ENCODE data around the gene KRT3.
"Not testable (repeated sequence)": the region's sequence is repeated elsewhere in the genome, so short reads cannot be mapped to it uniquely, and the experiment has no call there.

Gene KRT3

GRCh38 chr12:52756281-52756960 is 39.5 kb downstream of the KRT3 start:
- no peak for DNase-seq

DNA sequence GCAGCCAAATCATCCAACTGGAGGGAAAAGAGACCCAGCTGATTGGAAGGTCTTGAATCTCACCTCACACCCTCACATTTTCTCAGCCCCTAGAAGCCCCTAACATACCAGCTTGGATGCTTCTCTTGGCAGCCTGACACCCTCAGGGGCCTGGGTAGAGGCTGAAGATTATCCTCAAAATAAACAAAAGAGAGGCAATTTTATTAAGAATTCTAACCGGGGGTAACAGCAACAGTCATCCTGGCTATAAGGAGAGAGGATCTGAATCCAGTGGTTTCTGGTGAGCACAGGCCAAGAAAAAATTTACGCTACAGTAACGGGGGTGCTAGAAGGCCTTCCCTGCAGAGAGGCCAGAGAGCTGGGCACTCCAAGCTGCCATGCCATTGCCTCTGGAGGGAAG is 40.4 kb downstream of the KRT3 start:
- no peak for DNase-seq

DNA sequence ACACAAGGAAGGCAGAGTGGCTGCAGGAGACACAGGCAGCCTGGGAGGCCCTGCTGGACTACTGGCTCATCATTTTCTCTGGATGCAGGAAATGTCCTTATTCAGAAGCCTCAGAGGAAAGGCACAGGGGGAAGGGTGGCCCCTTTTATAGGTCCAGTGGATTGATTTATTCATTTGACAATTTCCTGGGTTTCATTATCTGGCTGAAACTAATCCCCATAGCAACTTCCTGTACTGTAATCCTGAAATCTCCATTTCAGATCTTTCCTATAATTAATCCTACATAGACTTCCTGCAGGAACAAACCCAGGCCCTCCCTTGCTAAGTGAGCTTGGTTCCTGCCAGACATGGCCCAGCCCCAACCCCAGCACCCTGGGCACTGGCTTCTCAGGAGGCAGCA is 41.8 kb downstream of the KRT3 start:
- DNase-seq: no peak

- DNase-seq: no peak
These were observed 42.6 kb downstream of the KRT3 start for GRCh38 chr12:52753283-52753682.

- no peak for DNase-seq
These were observed 43.4 kb downstream of the KRT3 start for GRCh38 chr12:52752516-52752915.

- no peak for DNase-seq
These were observed 44.1 kb downstream of the KRT3 start for GRCh38 chr12:52751795-52752194.

- DNase-seq: not testable (repeated sequence)
These were observed 45.4 kb downstream of the KRT3 start for GRCh38 chr12:52750532-52750931.

DNA sequence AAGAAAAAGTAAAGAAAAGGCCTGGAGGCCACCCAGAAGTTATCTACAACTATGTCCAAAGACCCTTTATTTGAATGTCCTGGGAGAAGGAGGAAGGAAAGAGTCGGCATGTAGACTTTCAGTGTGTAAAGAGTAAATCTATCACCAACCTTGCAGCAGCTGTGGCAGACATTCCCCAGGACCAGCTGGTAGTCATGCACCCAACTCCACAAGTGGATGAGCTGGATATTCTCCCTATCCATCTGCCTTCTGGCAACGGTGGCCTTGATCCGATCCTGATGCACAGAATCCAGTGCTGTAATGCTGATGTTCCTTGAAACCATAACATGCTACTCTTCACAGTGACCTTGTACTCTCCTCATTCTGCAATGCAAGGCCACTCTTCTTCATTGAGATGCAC is 46.1 kb downstream of the KRT3 start:
- no peak for DNase-seq

DNA sequence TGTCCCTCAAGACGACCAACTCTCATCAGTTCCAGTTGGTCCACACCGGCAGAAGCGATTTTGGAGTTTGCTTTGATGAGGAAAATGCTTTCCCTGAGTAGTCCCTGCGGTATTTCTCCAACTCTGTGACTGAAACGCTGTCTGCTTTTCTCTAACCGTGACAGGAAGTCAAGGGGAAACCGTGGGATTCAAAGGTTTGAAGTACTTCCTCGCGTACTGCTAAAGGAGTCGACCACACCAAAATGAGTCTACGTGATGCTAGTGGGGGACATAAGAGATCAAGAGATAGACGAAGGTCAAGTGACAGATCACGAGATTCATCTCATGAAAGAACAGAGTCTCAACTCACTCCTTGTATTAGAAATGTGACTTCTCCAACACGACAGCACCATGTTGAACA is 47.3 kb downstream of the KRT3 start:
- no peak for DNase-seq

- DNase-seq: no peak
These were observed 50.4 kb downstream of the KRT3 start for GRCh38 chr12:52745554-52745953.

GRCh38 chr12:52744493-52745156 is 51.3 kb downstream of the KRT3 start:
- DNase-seq: no peak

GRCh38 chr12:52742822-52743457 is 53.0 kb downstream of the KRT3 start:
- DNase-seq: no peak

DNA sequence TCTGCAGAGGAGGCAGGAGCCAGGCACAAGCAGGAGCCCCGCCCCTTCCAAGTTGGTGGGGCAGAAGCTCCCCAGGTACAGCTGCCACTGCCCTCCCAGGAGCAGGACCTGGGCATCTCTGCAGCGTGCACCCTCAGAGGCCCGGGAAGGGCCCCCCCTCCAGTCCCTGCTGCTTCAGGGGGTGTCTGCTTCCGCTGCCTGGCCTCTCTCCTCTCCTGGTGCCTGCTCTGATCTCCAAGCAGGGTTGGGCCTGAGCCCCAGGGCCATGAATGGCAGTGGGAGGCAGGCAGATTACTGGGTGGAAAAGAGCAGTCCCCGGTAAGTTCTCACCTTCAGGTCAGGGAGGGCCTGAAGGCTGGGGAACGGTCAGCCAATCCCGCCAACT is 53.7 kb downstream of the KRT3 start:
- no peak for DNase-seq

DNA sequence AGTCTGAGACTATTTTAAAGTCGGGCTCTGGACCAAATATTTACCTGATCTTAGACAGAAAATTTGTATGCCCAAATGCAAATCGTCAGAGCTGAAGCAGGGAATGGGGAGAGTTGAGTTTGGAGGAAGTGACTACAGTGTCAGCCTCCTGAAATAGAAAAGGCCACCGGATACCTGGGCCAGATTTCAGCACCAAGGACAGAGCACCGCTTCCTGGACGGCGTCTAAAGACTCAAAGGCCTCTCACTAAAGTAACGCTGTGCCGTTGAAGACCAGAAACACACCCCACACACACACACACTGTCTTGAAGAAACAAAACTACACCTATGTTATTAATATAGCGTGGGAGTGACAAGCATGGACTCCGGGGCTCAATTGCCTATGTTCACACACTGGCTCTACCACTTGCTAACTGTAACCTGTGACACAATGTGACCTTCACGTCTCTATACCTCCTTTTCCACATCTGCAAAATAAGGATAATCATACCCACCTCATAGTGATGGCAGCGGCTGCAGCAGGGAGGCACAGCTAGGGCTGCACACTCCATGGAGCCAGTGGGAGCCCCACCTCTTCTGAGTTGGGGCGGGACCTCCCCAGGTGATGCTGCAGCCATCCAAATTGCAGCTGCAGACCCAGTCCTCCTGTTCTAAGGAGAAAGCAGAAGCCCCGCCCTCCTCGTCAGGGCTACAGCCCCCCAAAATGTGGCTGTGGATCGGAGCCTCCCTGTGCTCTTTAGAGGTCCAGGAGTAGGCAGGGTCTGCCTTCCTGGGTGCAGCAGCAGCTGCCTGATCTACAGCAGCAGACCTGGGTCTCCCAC is 54.3 kb downstream of the KRT3 start:
- peak; percentile 47 to 48 for DNase-seq

DNA sequence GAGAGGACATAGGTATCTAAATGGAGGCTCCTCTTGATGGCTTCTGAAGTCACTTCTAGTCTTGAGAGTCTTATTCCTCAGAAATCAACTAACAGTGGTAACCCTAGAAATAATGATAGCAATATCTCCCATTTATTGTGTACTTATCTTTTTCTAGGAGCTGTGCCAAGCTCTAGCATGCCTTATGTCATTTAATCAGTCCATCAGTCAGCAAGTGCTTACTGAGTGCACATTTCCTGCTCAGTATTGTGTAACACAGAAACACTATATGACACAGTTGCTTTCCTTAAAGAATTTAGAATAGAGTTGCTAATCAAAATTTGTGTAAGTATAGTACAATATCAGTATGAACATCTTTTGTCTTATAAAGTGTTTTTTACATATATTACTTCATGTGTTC is 55.3 kb downstream of the KRT3 start:
- DNase-seq: no peak

- no peak for DNase-seq
These were observed 56.0 kb downstream of the KRT3 start for GRCh38 chr12:52739963-52740362.

All from activated CD4-positive, alpha-beta T cell treated with anti-CD3 and anti-CD28 coated beads, Interleukin-2, amount 50 U/mL, for 4 hours (primary cell).